GM03348 (cell line): ENCODE results near the gene F2RL2.

ENCODE experiments used
- DNase-seq: peaks from one replicate; pipeline ENCODE4 v3.0.0; 2012; ENCODE audit warnings: low spot score

Gene F2RL2

DNA sequence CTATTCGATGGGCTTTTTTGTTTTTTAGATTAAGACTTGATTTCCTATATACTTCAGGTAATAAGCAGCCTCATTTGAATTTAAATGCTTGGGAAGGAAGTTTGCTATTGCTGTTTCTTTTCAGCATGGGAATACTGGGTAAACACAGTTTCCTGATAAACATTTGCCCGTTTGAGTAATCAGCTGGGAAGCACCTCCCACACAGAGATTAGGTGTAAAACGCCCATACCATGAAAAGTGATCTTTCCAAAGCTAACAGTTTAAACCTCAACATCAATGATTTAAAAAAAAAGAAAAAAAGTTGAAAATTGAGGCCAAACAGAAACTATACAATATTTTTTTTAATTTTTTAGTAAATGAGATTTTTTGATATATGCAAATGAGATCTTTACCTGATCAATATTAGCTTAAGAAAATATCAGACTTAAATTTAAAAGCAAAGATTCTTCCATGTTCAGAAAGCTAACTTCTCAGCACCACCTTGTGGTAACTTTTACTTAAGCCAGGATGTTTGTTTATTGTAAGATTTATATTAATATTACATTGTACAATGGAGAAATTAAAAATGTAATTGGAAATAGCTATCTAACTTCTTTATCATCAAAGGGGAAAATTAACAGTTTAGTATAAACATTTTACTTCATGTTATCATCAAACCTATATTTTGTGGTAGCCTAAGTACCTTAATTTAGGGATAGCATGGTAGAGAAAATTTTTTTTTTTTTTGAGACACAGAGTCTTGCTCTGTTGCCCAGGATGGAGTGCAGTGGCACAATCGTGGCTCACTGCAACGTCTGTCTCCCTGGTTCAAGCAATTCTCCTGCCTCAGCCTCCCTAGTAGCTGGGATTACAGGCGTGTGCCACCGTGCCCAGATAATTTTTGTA, 39.8 kb downstream of the F2RL2 start:
- DNase-seq: peak; percentile 11

DNA sequence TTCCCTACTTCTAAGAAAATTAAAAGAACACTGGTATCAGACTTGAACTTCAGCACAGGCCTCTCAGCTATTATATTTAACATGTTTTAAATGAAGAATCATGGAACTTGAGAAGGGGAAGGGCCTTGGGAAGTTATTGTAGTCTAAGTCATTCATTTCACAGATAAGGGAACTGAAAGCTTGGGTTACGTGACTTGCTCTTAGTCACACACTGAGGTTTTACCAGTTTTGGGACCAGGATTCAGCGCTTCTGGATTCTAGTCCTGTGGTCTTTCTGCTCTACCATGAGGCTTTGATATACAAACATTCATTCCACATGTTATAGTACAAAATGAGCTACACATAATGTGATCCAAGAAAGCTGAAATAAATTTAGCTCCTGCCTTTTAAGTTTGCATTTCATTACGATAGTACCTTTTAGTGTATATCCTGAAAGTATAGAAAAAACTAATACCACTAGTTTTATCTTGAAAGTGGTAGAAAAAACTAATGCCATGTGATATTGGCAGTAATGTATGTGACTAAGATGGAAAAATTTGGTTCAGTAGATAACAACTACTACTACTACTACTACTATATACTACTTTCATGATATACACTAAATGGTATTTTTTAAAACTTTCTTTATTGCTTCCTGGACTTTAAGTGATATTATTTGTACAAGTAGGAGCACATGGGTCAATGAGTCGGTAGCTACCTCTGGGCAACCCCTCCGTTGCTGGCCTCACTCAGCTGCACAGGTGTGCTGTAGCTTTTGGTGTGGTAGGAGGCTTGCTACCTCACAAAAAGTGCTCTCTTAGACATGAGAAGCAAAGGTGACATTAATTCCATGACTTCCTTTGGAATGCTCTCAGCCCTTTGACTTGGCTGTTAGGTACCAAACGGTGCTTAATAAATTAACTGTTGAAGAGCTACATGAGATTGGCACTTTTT, 40.7 kb downstream of the F2RL2 start:
- no peak for DNase-seq

DNA sequence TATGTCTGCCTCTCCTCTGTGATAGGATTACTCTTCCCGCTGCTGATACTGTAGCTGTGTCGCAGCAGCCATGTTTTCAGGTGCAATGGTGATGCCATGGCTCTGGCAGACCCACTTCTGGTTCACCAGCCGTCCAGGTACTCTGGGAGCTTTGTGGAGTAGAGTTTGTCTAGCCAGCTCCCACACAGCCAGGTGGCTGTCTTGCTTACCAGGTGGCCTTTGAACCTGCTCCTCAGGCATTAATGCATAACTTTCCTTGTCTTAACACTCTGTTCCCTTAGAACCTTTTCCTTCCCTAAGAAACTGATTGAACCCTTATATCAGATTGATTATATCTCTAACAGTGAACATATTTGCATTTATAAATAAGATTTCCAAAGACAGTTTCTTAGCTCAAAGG, 42.2 kb downstream of the F2RL2 start:
- DNase-seq: no peak

DNA sequence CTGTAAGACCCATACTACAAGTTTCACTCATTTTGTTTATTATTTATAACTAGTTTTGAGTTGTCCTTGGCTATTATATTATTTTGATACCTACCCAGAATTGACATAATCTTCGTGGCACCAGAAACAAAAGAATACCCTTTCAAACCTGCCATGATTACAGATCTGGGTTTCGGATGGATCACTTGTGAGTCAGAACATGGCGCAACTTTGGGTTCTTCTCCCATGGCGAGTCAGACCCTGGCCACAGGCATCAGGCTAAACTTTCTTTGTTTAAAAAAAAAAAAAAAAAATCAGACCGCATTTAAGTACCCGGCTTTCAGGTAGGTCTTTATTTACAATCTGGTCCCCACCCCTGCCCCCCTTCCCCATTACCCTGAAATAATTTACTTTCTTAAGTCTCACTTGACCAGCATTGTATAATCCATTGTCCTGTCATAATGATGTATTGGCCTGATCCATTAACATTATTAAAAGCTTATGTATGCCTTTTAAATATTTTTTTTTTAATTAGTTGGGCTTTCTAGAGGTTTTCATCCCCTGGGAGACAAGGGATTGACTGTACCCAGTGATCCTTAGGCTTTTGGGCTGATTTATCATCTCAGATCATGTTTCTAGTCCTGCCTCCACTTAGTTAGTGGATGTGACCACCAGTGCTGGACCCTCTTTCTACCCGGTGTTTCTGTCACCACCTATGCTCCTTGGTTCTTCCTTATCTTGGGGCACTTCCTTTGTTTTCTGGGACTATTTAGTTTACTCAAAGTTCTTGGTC, 43.9 kb downstream of the F2RL2 start:
- DNase-seq: no peak

DNA sequence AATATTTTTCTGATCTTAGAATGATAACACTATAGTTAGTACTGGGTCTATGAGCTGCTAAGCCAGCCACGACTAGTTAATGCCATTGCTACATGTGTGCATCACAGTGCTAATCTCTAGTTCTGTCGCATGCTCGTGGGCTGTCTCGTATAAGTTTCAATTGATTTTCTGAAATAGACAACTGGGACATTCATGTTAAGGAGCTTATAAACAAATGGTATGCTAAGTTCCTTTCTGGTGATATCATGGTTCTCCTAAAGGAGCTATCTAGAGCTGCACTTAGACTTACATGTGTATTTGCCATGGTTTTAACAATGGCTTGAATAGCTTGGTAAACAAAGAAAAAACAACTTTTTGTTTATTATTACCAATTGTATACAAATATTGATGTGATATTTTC, 46.2 kb downstream of the F2RL2 start:
- no peak for DNase-seq

DNA sequence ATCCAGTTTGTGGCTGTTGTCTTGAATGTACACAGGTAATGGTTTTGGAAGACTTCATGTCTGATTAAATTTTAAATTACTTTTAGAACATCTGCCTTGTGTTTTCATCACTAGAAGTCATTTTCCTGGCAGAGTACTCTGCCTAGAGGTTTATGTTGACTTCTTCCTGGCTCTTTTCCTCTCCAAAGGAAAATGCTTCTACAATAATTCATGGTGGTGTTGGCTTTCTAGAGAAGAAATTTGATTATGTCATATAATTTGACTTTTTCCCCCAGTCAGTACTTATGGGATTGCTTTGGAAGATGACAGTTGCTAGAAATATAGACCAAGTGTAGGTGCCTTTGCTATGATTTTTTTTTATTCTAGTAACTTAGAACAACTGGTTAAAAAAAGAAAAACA, 46.8 kb downstream of the F2RL2 start:
- DNase-seq: no peak

DNA sequence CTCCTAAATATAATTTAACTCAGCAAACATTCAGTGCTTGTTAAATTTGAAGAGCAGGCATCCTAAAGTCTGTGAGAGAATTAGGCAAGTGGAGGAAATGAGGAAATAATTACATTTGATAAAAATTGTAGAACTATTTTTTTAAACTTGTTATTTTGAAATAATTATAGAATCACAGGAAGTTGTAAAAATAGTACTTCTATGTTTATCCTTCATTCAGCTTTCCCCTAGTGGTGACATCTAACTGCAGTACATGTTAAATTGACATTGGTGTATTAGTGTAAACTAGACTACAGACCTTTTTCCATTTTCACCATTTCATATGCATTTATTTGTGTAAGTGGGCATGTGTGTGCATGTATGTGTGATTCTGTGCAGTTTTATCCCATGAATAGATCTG, 51.6 kb downstream of the F2RL2 start:
- no peak for DNase-seq

DNA sequence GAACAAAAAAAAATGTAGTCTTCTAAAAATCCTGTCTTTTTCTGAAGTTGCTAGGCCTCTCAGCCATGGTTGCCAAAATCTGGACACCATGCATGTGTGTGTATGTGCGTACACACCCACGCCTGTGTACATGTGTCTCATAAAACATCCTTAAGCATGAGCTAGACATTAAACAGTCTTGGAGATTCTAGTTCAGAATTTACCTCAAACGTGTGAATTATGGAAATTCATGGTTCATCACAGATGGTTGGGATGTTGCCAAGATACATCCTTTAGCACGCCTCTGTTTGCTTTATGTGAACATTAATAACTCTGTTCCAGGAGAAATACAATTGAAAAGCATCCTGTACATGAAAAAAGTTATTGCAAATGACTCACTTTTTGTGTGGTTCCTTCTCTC, 53.0 kb downstream of the F2RL2 start:
- DNase-seq: no peak
